HEK293T (cell line): Measurements from ENCODE around the gene GHR.
"Not testable (repeated sequence)": the region's sequence is repeated elsewhere in the genome, so short reads cannot be mapped to it uniquely, and the experiment has no call there.

Source experiments
- CTCF ChIA-PET: fragments of 350-600 bp; formaldehyde crosslinking; extraction: SDS; loops from one replicate; lab custom pipeline; 2021; ENCODE audit warnings: antibody characterized with exemption, inconsistent platforms; lab: Yijun Ruan, JAX
- POLR2A ChIA-PET: fragments of 350-600 bp; formaldehyde crosslinking; extraction: SDS; loops from one replicate; lab custom pipeline; 2020; ENCODE audit warnings: antibody characterized with exemption, inconsistent platforms; lab: Yijun Ruan, JAX
- DNase-seq: peaks from one replicate; pipeline ENCODE4 v3.0.0; 2012; ENCODE audit warnings: mixed read lengths; ENCODE audit errors: extremely low spot score
- ARNT ChIP-seq: fragments of 450-650 bp; IDR thresholded peaks from 2 replicates; pipeline ENCODE4 v1.6.1; 2017; ENCODE audit warnings: mild to moderate bottlenecking
- BHLHE40 ChIP-seq: fragments of 450-650 bp; IDR thresholded peaks from 2 replicates; pipeline ENCODE4 v1.6.1; 2016; ENCODE audit warnings: mild to moderate bottlenecking, moderate library complexity, borderline replicate concordance
- CTBP1 ChIP-seq: fragments of 450-650 bp; IDR thresholded peaks from 2 replicates; pipeline ENCODE4 v1.6.1; 2016; ENCODE audit warnings: borderline replicate concordance
- ELF4 ChIP-seq: fragments of 450-650 bp; IDR thresholded peaks from 2 replicates; pipeline ENCODE4 v1.6.1; 2017; ENCODE audit warnings: antibody characterized with exemption
- FOXA1 ChIP-seq: fragments of 450-650 bp; IDR thresholded peaks from 2 replicates; pipeline ENCODE4 v1.6.1; 2016; ENCODE audit warnings: mild to moderate bottlenecking
- FOXK2 ChIP-seq: fragments of 450-650 bp; IDR thresholded peaks from 2 replicates; pipeline ENCODE4 v1.6.1; 2016; ENCODE audit warnings: mild to moderate bottlenecking
- FOXM1 ChIP-seq: fragments of 450-650 bp; IDR thresholded peaks from 2 replicates; pipeline ENCODE4 v1.6.1; 2017; ENCODE audit warnings: mild to moderate bottlenecking, borderline replicate concordance
- HDGF ChIP-seq: fragments of 450-650 bp; IDR thresholded peaks from 2 replicates; pipeline ENCODE4 v1.6.1; 2017; ENCODE audit warnings: antibody characterized with exemption, borderline replicate concordance
- L3MBTL2 ChIP-seq: fragments of 450-650 bp; conservative IDR thresholded peaks from 2 replicates; pipeline ENCODE4 v1.6.1; 2016; ENCODE audit warnings: mild to moderate bottlenecking
- LEF1 ChIP-seq: fragments of 450-650 bp; IDR thresholded peaks from 2 replicates; pipeline ENCODE4 v1.6.1; 2017; ENCODE audit warnings: mild to moderate bottlenecking, borderline replicate concordance
- NFRKB ChIP-seq: fragments of 450-650 bp; IDR thresholded peaks from 2 replicates; pipeline ENCODE4 v1.6.1; 2016; ENCODE audit warnings: mild to moderate bottlenecking, moderate library complexity
- SP1 ChIP-seq: fragments of 450-650 bp; IDR thresholded peaks from 2 replicates; pipeline ENCODE4 v1.6.1; 2017
- SUZ12 ChIP-seq: fragments of 450-650 bp; IDR thresholded peaks from 2 replicates; pipeline ENCODE4 v1.6.1; 2016; ENCODE audit warnings: mild to moderate bottlenecking
- TARDBP ChIP-seq: fragments of 450-650 bp; IDR thresholded peaks from 2 replicates; pipeline ENCODE4 v1.6.1; 2016
- ZNF384 ChIP-seq: fragments of 450-650 bp; IDR thresholded peaks from 2 replicates; pipeline ENCODE4 v1.6.1; 2016
- TF ChIP-seq, protein P1 (sequence below): fragments of 450-650 bp; IDR thresholded peaks from 2 replicates; pipeline ENCODE4 v1.6.1; 2016

Gene GHR

DNA sequence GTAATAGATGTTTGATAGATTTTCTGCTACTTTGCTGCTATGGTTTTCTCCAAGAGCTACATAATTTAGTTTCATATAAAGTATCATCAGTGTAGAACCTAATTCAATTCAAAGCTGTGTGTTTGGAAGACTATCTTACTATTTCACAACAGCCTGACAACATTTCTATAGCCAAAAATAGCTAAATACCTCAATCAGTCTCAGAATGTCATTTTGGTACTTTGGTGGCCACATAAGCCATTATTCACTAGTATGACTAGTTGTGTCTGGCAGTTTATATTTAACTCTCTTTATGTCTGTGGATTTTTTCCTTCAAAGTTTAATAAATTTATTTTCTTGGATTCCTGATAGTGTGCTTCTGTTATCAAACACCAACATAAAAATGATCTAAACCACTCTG lies 298.2 kb downstream of the GHR start:
- TF ChIP-seq ELF4: no peak
- TF ChIP-seq BHLHE40: no peak
- TF ChIP-seq TARDBP: no peak
- TF ChIP-seq SUZ12: no peak
- TF ChIP-seq NFRKB: no peak
- no peak for TF ChIP-seq ARNT
- ChIA-PET POLR2A (no interaction called here), CTCF (interaction anchor here (2.1 kb wide), 1 partner anchor 24 kb away, joined by 7 read pairs; no protein-coding TSS in a partner anchor)
- no peak for DNase-seq

DNA sequence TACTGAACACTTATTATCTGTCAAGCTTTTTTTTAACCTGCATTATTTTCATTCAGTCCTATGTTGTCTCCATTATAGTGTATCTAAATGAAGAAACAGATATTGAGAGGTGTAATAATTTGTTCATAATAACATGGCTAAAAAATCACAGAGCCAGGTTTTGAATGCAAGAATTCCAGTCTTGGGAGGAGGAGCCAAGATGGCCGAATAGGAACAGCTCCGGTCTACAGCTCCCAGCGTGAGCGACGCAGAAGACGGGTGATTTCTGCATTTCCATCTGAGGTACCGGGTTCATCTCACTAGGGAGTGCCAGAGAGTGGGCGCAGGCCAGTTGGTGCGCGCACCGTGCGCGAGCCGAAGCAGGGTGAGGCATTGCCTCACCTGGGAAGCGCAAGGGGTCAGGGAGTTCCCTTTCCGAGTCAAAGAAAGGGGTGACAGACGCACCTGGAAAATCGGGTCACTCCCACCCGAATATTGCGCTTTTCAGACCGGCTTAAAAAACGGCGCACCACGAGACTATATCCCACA lies 311.4 kb downstream of the GHR start:
- CTCF ChIA-PET, POLR2A ChIA-PET: not testable (repeated sequence)

DNA sequence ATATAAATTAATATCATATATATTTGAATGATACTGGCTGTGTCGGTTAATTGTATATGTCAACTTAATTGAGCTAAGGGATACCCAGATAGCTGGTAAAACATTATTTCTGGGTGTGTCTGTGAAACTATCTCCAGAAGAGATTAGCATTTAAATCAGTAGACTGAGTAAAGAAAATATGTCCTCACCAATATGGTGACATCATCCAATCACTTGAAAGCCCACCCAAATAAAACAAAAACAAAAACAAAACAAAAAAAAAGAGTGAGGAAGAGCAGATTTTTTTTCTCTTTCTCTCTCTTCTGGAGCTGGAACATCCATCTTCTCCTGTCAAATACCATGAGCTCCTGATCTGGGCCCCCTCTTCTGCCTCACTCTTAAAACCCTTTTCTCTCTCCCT lies 317.7 kb downstream of the GHR start:
- DNase-seq: no peak
- POLR2A ChIA-PET: no interaction called here
- TF ChIP-seq BHLHE40: no peak
- TF ChIP-seq ARNT: no peak
- TF ChIP-seq TARDBP: no peak
- CTCF ChIA-PET: interaction anchor here (0.6 to 0.7 kb wide), 2 partner anchors 26 to 168 kb away, joined by 3 to 4 read pairs; no protein-coding TSS in a partner anchor

More for the DNA sequence above, 311.4 kb downstream of the GHR start:
- not testable (repeated sequence) for DNase-seq

DNA sequence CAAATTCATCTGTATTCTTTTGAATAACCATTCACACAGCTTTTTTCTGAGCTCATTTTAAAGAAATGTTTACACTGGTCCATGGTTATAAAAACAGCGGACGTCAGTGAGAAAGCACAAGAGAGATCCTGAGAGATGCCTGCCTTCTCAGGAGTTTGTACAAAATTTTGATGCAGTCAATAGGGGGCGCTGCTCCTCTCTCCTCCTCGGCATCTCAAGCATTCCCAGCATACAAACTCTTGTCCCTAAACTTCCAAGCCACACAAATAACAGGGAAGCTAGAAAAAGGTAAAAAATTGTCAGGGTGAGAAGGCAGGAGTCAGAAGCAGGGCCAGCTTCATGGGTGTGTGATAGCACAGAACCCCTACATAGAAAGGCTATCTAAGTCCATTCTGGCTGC lies 322.2 kb downstream of the GHR start:
- POLR2A ChIA-PET: no interaction called here
- peak; percentile 30 for DNase-seq
- no peak for TF ChIP-seq FOXM1
- no peak for TF ChIP-seq CTBP1
- no peak for TF ChIP-seq HDGF
- TF ChIP-seq TARDBP: no peak
- TF ChIP-seq SUZ12: no peak
- no peak for TF ChIP-seq L3MBTL2
- no peak for TF ChIP-seq ELF4
- TF ChIP-seq, protein P1, sequence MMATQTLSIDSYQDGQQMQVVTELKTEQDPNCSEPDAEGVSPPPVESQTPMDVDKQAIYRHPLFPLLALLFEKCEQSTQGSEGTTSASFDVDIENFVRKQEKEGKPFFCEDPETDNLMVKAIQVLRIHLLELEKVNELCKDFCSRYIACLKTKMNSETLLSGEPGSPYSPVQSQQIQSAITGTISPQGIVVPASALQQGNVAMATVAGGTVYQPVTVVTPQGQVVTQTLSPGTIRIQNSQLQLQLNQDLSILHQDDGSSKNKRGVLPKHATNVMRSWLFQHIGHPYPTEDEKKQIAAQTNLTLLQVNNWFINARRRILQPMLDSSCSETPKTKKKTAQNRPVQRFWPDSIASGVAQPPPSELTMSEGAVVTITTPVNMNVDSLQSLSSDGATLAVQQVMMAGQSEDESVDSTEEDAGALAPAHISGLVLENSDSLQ: no peak
- TF ChIP-seq FOXK2: no peak
- TF ChIP-seq NFRKB: no peak
- no peak for TF ChIP-seq SP1
- no peak for TF ChIP-seq LEF1
- no peak for TF ChIP-seq BHLHE40

DNA sequence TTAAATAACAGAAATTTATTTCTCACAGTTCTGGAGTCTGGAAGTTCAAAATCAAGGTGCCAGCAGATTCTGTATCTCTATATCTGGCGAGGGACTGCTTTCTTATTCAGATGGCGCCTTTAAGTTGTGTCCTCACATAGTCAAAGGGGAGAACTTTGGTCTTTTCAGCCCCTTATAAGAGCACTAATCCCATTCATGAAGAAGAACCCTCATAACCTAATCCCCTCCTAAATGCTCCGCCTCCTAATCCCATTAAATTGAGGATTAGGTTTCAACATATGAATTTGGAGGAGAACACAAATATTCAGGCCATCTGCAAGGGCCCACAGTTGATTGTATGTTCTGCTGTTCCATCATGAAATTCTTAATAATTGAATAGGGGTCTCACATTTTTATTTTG lies 322.6 kb downstream of the GHR start:
- ChIA-PET CTCF (interaction anchor here (0.8 to 1.6 kb wide), 5 partner anchors 9 to 160 kb away, joined by 3 to 9 read pairs (median 4); no protein-coding TSS in a partner anchor), POLR2A (no interaction called here)
- DNase-seq: no peak
- TF ChIP-seq HDGF: no peak
- no peak for TF ChIP-seq ZNF384
- TF ChIP-seq LEF1: no peak
- TF ChIP-seq FOXM1: no peak
- no peak for TF ChIP-seq ARNT
- no peak for TF ChIP-seq SP1
- TF ChIP-seq FOXA1: no peak
- TF ChIP-seq SUZ12: no peak
- no peak for TF ChIP-seq CTBP1
- TF ChIP-seq TARDBP: no peak
- no peak for TF ChIP-seq NFRKB

More for the DNA sequence above, 322.2 kb downstream of the GHR start:
- CTCF ChIA-PET: interaction anchor here (0.8 to 1.6 kb wide), 7 partner anchors 9 to 160 kb away, joined by 3 to 9 read pairs (median 4); no protein-coding TSS in a partner anchor

DNA sequence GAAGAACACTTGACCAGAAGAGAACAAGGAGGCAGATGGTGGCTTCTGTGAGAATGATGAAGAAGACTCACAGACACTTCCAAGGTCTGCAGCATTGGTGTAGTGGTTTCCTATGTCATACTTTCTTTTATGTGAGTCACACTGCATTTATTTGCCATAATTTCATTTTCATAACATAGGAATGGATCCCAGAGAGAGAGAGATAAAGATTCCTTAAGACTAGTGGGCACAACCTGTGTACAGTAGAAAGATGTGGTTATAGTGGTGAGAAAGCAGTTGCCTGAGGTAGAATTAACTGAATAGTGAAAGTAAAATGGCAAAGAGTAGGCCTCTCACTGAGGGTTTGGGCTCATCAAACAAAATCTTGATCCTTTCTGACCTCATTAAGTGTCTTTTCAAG lies 325.8 kb downstream of the GHR start:
- ChIA-PET CTCF (no interaction called here), POLR2A (no interaction called here)
- no peak for DNase-seq
- TF ChIP-seq SUZ12 (no peak), SP1 (no peak), HDGF (no peak), NFRKB (no peak), CTBP1 (no peak), ZNF384 (no peak), L3MBTL2 (no peak), BHLHE40 (no peak)
- TF ChIP-seq, protein P1: no peak

DNA sequence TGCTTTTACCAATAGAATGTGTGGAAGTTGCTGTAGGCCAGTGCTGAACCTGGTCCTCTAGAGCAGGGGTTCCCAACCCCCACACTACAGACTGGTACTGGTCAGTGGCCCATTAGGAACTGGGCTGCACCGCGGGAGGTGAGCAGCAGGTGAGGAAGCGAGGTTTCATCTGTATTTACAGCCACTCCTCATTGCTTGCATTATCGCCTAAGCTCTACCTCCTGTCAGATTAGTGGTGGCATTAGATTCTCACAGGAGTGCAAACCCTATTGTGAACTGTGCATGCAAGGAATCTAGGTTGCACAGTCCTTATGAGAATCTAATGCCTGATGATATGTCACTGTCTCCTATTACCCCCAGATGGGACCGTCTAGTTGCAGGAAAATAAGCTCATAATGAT lies 327.3 kb downstream of the GHR start:
- ChIA-PET CTCF (interaction anchor here (0.7 kb wide), 1 partner anchor 22 kb away, joined by 3 read pairs; no protein-coding TSS in a partner anchor), POLR2A (no interaction called here)
- no peak for TF ChIP-seq L3MBTL2
- no peak for TF ChIP-seq SP1
- no peak for TF ChIP-seq ZNF384
- no peak for TF ChIP-seq FOXK2
- TF ChIP-seq FOXM1: no peak
- no peak for TF ChIP-seq NFRKB
- no peak for TF ChIP-seq LEF1
- TF ChIP-seq TARDBP: no peak
- TF ChIP-seq ELF4: no peak
- TF ChIP-seq FOXA1: no peak
- TF ChIP-seq ARNT: no peak
- DNase-seq: no peak

DNA sequence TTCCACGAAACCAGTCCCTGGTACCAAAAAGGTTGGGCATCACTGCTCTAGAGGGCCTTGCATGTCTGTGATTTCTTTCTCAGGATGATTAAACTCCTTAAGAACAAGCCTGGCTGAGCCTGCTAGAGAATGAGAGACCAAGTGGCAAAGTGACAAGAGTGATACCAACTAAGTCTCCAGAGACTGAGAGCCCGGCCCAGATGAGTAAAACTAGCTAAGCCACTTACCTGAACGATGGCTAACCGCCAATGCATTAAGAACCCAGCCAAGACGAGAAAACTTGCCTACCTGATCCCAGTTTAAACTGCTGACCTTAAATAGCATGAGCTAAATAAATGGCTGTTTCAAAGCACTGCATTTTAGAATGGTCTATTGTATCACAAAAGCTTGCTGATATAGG lies 327.8 kb downstream of the GHR start:
- CTCF ChIA-PET: interaction anchor here (0.7 kb wide), 1 partner anchor 23 kb away, joined by 3 read pairs; no protein-coding TSS in a partner anchor
- no peak for DNase-seq
- POLR2A ChIA-PET: no interaction called here
- TF ChIP-seq FOXM1 (no peak), LEF1 (no peak), HDGF (no peak), CTBP1 (no peak), SUZ12 (no peak), ARNT (no peak), L3MBTL2 (no peak), ZNF384 (no peak), TARDBP (no peak)
- TF ChIP-seq, protein P1: no peak
